NCI-H774 (cell line): ENCODE measurements around the gene GDPD4.

ENCODE experiments used
- DNase-seq: peaks from one replicate; lab custom pipeline; 2025; lab: John Stamatoyannopoulos, UW

GDPD4 gene

GRCh38 chr11:77173494-77173893, 128.0 kb downstream of the GDPD4 start:
- no peak for DNase-seq

GRCh38 chr11:77172666-77172982, 128.9 kb downstream of the GDPD4 start:
- DNase-seq = no peak

GRCh38 chr11:77171885-77172665, 129.4 kb downstream of the GDPD4 start:
- no peak for DNase-seq

- no peak for DNase-seq
These were observed 130.2 kb downstream of the GDPD4 start for GRCh38 chr11:77171254-77171653.

- DNase-seq = no peak
These were observed 131.4 kb downstream of the GDPD4 start for GRCh38 chr11:77170107-77170506.

- DNase-seq = no peak
These were observed 133.7 kb downstream of the GDPD4 start for GRCh38 chr11:77167791-77168190.

GRCh38 chr11:77167111-77167626, 134.3 kb downstream of the GDPD4 start:
- no peak for DNase-seq
